Activated T-helper 2 cell treated with anti-CD3 and anti-CD28 coated beads, Interferon-gamma antibody, Interleukin-2, Interleukin-4, amounts not matched to agents 10 μg/mL and 5 μg/mL and 100 μg/mL, durations not matched to agents 14 hours and 24 hours and 36 hours (primary cell): Measurements from ENCODE around the gene CCNL1. TPM values are rescaled to one million over a fixed set of nuclear protein-coding genes. Genes with fewer than 3 reads are reported as not detected.
A peak's percentile ranks its signal among the peaks of the same experiment; 100 is the strongest.
"Not testable (repeated sequence)": the region's sequence is repeated elsewhere in the genome, so short reads cannot be mapped to it uniquely, and the experiment has no call there.

Experiments used
- DNase-seq: peaks from one replicate; pipeline ENCODE4 v3.0.0; 2021; ENCODE audit warnings: low spot score
- H3K27ac Mint-ChIP-seq: one replicate; pipeline ENCODE4 v1.8.0; 2021; ENCODE audit warnings: mixed read lengths
- H3K27me3 Mint-ChIP-seq: one replicate; pipeline ENCODE4 v1.8.0; 2021; ENCODE audit warnings: low read depth, mixed read lengths
- H3K36me3 Mint-ChIP-seq: one replicate; pipeline ENCODE4 v1.8.0; 2021; ENCODE audit warnings: low read depth, mixed read lengths
- H3K4me1 Mint-ChIP-seq: one replicate; pipeline ENCODE4 v1.8.0; 2021; ENCODE audit warnings: low read depth, mixed read lengths
- H3K4me3 Mint-ChIP-seq: one replicate; pipeline ENCODE4 v1.8.0; 2021; ENCODE audit warnings: low read depth, mild to moderate bottlenecking, moderate library complexity, mixed read lengths
- H3K9me3 Mint-ChIP-seq: one replicate; pipeline ENCODE4 v1.8.0; 2021; ENCODE audit warnings: mixed read lengths
- intact Hi-C: fragments of 100-400 bp; cut with micrococcal nuclease; formaldehyde crosslinking; loops from one replicate; pipeline ENCODE4 v1.15.1; 2023
- total RNA-seq: library from RNA; stranded (reverse); gene quantifications from 2 replicates; pipeline ENCODE4 v1.2.3, GENCODE V29; 2022

Gene CCNL1
- total RNA-seq, 1 donor from 2014 or later, result 167 TPM

GRCh38 chr3:157113832-157114505, 46.0 kb downstream of the CCNL1 start:
- H3K9me3 Mint-ChIP-seq, result no peaks in the 10 kb centered on the region
- no peak for DNase-seq

GRCh38 chr3:157112536-157112935, 47.4 kb downstream of the CCNL1 start:
- Mint-ChIP-seq H3K4me3 (no peak overlapping the region), H3K27ac (no peak overlapping the region), H3K27me3 (no peaks in the 10 kb centered on the region), H3K36me3 (no peaks in the 10 kb centered on the region), H3K9me3 (no peaks in the 10 kb centered on the region), H3K4me1 (peaks cover 12% of the 10 kb centered on the region)
- no peak for DNase-seq
- intact Hi-C loops, result no loop called here

More at GRCh38 chr3:157113832-157114505, 46.0 kb downstream of the CCNL1 start:
- intact Hi-C loops, result no loop called here
- Mint-ChIP-seq H3K27ac (no peak overlapping the region), H3K4me1 (peaks cover 12% of the 10 kb centered on the region), H3K27me3 (no peaks in the 10 kb centered on the region), H3K36me3 (no peaks in the 10 kb centered on the region), H3K4me3 (no peak overlapping the region)

- DNase-seq, result no peak
- Mint-ChIP-seq H3K4me3 (no peak overlapping the region), H3K27me3 (no peaks in the 10 kb centered on the region), H3K27ac (no peak overlapping the region), H3K4me1 (peaks cover 12% of the 10 kb centered on the region), H3K9me3 (no peaks in the 10 kb centered on the region), H3K36me3 (no peaks in the 10 kb centered on the region)
- intact Hi-C loops, result no loop called here
Observed at GRCh38 chr3:157111518-157111917, 48.4 kb downstream of the CCNL1 start.

GRCh38 chr3:157110761-157111278, 49.1 kb downstream of the CCNL1 start:
- Mint-ChIP-seq H3K4me1 (peaks cover 7% of the 10 kb centered on the region), H3K27me3 (no peaks in the 10 kb centered on the region), H3K27ac (no peak overlapping the region), H3K4me3 (no peak overlapping the region), H3K9me3 (no peaks in the 10 kb centered on the region), H3K36me3 (no peaks in the 10 kb centered on the region)
- intact Hi-C loops, result no loop called here
- DNase-seq, result no peak

GRCh38 chr3:157109267-157110141, 50.4 kb downstream of the CCNL1 start:
- no peak for DNase-seq
- Mint-ChIP-seq H3K4me1 (peaks cover 8% of the 10 kb centered on the region), H3K27ac (no peak overlapping the region), H3K4me3 (no peak overlapping the region), H3K9me3 (no peaks in the 10 kb centered on the region), H3K36me3 (no peaks in the 10 kb centered on the region), H3K27me3 (no peaks in the 10 kb centered on the region)
- intact Hi-C loops, result no loop called here

- no peak for DNase-seq
- H3K9me3 Mint-ChIP-seq, result no peaks in the 10 kb centered on the region
- H3K27ac Mint-ChIP-seq, result no peak overlapping the region
- no peaks in the 10 kb centered on the region for H3K27me3 Mint-ChIP-seq
- peaks cover 1% of the 10 kb centered on the region for H3K36me3 Mint-ChIP-seq
- H3K4me3 Mint-ChIP-seq, result no peak overlapping the region
- intact Hi-C loops, result no loop called here
- H3K4me1 Mint-ChIP-seq, result peaks cover 20% of the 10 kb centered on the region
Observed at GRCh38 chr3:157107644-157108133, 52.3 kb downstream of the CCNL1 start.

GRCh38 chr3:157107037-157107436, 52.9 kb downstream of the CCNL1 start:
- H3K27ac Mint-ChIP-seq, result no peak overlapping the region
- H3K4me1 Mint-ChIP-seq, result peaks cover 20% of the 10 kb centered on the region
- intact Hi-C loops, result no loop called here
- no peak overlapping the region for H3K4me3 Mint-ChIP-seq
- no peaks in the 10 kb centered on the region for H3K27me3 Mint-ChIP-seq
- H3K36me3 Mint-ChIP-seq, result peaks cover 4% of the 10 kb centered on the region
- H3K9me3 Mint-ChIP-seq, result no peaks in the 10 kb centered on the region
- DNase-seq, result no peak

GRCh38 chr3:157104928-157105652, 54.9 kb downstream of the CCNL1 start:
- Mint-ChIP-seq H3K4me1 (peaks cover 26% of the 10 kb centered on the region), H3K27ac (no peak overlapping the region), H3K36me3 (peaks cover 4% of the 10 kb centered on the region), H3K27me3 (no peaks in the 10 kb centered on the region), H3K4me3 (no peak overlapping the region), H3K9me3 (no peaks in the 10 kb centered on the region)
- intact Hi-C loops, result no loop called here
- no peak for DNase-seq

- H3K9me3 Mint-ChIP-seq, result no peaks in the 10 kb centered on the region
- H3K4me1 Mint-ChIP-seq, result peaks cover 32% of the 10 kb centered on the region
- H3K27ac Mint-ChIP-seq, result no peak overlapping the region
Observed at GRCh38 chr3:157104521-157104920, 55.4 kb downstream of the CCNL1 start.

GRCh38 chr3:157103860-157104259, 56.1 kb downstream of the CCNL1 start:
- Mint-ChIP-seq H3K27ac (peak overlapping the region; percentile 76), H3K4me3 (no peak overlapping the region), H3K36me3 (peaks cover 4% of the 10 kb centered on the region), H3K9me3 (no peaks in the 10 kb centered on the region), H3K4me1 (peaks cover 39% of the 10 kb centered on the region), H3K27me3 (no peaks in the 10 kb centered on the region)
- intact Hi-C loops, result loop anchor here (1.0 to 2.0 kb wide), 3 partner anchors 15 to 24 kb away; no protein-coding TSS in a partner anchor
- DNase-seq, result no peak

More at GRCh38 chr3:157104521-157104920, 55.4 kb downstream of the CCNL1 start:
- peaks cover 4% of the 10 kb centered on the region for H3K36me3 Mint-ChIP-seq
- intact Hi-C loops, result no loop called here
- DNase-seq, result no peak
- H3K4me3 Mint-ChIP-seq, result no peak overlapping the region
- H3K27me3 Mint-ChIP-seq, result no peaks in the 10 kb centered on the region

GRCh38 chr3:157103280-157103679, 56.7 kb downstream of the CCNL1 start:
- no peaks in the 10 kb centered on the region for H3K27me3 Mint-ChIP-seq
- H3K9me3 Mint-ChIP-seq, result no peaks in the 10 kb centered on the region
- H3K27ac Mint-ChIP-seq, result peak overlapping the region; percentile 76
- intact Hi-C loops, result loop anchor here (1.0 to 2.0 kb wide), 3 partner anchors 14 to 25 kb away; no protein-coding TSS in a partner anchor
- H3K4me1 Mint-ChIP-seq, result peaks cover 44% of the 10 kb centered on the region
- no peak overlapping the region for H3K4me3 Mint-ChIP-seq
- peaks cover 4% of the 10 kb centered on the region for H3K36me3 Mint-ChIP-seq
- no peak for DNase-seq

- not testable (repeated sequence) for DNase-seq, H3K9me3 Mint-ChIP-seq, H3K27ac Mint-ChIP-seq, H3K27me3 Mint-ChIP-seq, H3K4me3 Mint-ChIP-seq, H3K36me3 Mint-ChIP-seq
- intact Hi-C loops, result loop anchor here (2.0 kb wide), 1 partner anchor 16 kb away; no protein-coding TSS in a partner anchor
- peaks cover 48% of the 10 kb centered on the region for H3K4me1 Mint-ChIP-seq
Observed at GRCh38 chr3:157102595-157102994, 57.4 kb downstream of the CCNL1 start.
